Large intestine (tissue), 3 donors: Measurements from ENCODE around the gene POLD3. TPM values are rescaled to one million over a fixed set of nuclear protein-coding genes. Genes with fewer than 3 reads are reported as not detected.

Experiments used
- DNase-seq, 2 donors: peaks; one replicate each; pipeline versions ENCODE4 v3.0.0 to v3.0.0-alpha.2; 2013
- H3K27ac ChIP-seq: one replicate; pipeline ENCODE4 v1.5.1; 2013; ENCODE audit warnings: low read length
- H3K27me3 ChIP-seq: 2 replicates; pipeline ENCODE4 v1.6.1; 2013; ENCODE audit warnings: low read length; ENCODE audit not compliant: control insufficient read depth, insufficient read depth
- H3K36me3 ChIP-seq: 2 replicates; pipeline ENCODE4 v1.6.1; 2013; ENCODE audit warnings: low read length; ENCODE audit not compliant: control insufficient read depth, insufficient read depth
- H3K4me1 ChIP-seq: one replicate; pipeline ENCODE4 v1.6.1; 2013; ENCODE audit warnings: low read length; ENCODE audit not compliant: control insufficient read depth, insufficient read depth
- H3K4me3 ChIP-seq: one replicate; pipeline ENCODE4 v1.5.1; 2013; ENCODE audit warnings: low read length
- H3K9me3 ChIP-seq: one replicate; pipeline ENCODE4 v1.6.1; 2013; ENCODE audit warnings: mild to moderate bottlenecking, low read depth, low read length, moderate library complexity; ENCODE audit not compliant: control insufficient read depth
- WGBS: methylation state at CpG from one replicate; pipeline ENCODE4 v1.1.5; 2013; ENCODE audit warnings: low lambda C conversion rate; ENCODE audit not compliant: insufficient coverage; 5-methylcytosine and 5-hydroxymethylcytosine counted together
- polyA plus RNA-seq: library from polyadenylated mRNA; unstranded; fragments of 120-200 nt; gene quantifications from one replicate; pipeline ENCODE4 v1.2.1, GENCODE V29; 2013

The POLD3 gene
- polyA plus RNA-seq, 1 donor = 16.9 TPM

DNA sequence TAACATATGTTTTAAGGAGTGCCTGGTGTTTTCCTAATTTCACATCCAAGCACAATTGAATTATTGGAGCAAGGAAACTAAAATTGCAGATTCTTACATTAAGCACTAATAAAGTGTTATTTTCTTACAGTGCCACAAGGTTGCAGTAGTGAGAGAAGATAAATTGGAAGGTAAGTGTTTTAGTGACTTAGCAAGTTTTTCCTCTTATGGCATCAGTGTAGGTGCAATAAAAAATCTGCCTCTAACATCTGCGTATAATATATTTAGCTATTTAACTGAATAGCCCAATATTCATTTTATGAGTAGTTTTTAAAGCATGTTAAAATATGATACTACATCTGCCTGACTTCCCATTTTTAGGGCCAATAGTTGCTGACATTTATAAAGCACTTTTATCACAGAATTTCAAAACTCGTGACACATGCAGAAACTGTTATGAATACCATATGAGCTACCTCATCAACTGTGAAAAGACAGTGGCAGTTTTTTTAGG is 19.0 kb downstream of the POLD3 start:
- no peaks in the 10 kb centered on the region for H3K27me3 ChIP-seq
- no peaks in the 10 kb centered on the region for H3K9me3 ChIP-seq
- no peak overlapping the region for H3K27ac ChIP-seq
- peaks cover 2% of the 10 kb centered on the region for H3K4me1 ChIP-seq
- 100% methylated on average over 1 of the region's 2 CpGs for WGBS
- H3K36me3 ChIP-seq = peaks cover 33% of the 10 kb centered on the region
- peak in 1 of 2 donors; percentile 22 for DNase-seq
- no peak overlapping the region for H3K4me3 ChIP-seq

- no CpG with 5 or more reads among the region's 3 CpGs for WGBS
- Histone ChIP-seq H3K4me3 (no peak overlapping the region), H3K27me3 (no peaks in the 10 kb centered on the region), H3K27ac (no peak overlapping the region), H3K36me3 (peaks cover 36% of the 10 kb centered on the region), H3K4me1 (no peaks in the 10 kb centered on the region), H3K9me3 (no peaks in the 10 kb centered on the region)
- no peak for DNase-seq
Observed at GRCh38 chr11:74612877-74613276, 20.5 kb downstream of the POLD3 start.

GRCh38 chr11:74615311-74615710 is 22.9 kb downstream of the POLD3 start:
- no peak for DNase-seq
- WGBS = 100% methylated on average over 1 of the region's 1 CpG
- Histone ChIP-seq H3K27ac (no peak overlapping the region), H3K27me3 (no peaks in the 10 kb centered on the region), H3K4me3 (no peak overlapping the region), H3K4me1 (no peaks in the 10 kb centered on the region), H3K36me3 (peaks cover 51% of the 10 kb centered on the region), H3K9me3 (no peaks in the 10 kb centered on the region)

GRCh38 chr11:74615988-74616387 is 23.6 kb downstream of the POLD3 start:
- no peaks in the 10 kb centered on the region for H3K9me3 ChIP-seq
- DNase-seq = no peak
- peaks cover 56% of the 10 kb centered on the region for H3K36me3 ChIP-seq
- no peak overlapping the region for H3K27ac ChIP-seq
- H3K27me3 ChIP-seq = no peaks in the 10 kb centered on the region
- H3K4me1 ChIP-seq = no peaks in the 10 kb centered on the region
- H3K4me3 ChIP-seq = no peak overlapping the region
- 80% methylated on average over 1 of the region's 3 CpGs for WGBS

DNA sequence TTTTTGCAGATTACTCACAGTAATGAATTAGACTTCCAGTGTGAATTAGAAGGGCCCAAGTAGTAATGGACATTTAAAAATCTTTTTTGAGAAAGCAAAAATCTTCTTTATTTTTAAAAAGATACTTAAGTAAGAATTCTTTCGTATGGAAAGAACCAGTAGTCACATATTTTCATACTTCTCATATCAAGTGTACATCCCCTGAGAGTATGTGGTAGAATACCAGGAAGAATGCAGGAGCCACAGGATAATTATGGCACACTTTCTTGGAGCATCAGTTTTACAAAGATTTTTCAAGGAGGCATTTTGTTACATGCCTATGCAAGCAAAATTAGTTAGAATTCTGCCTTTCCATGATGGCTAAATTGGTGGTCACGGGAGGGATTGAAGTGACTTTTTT is 28.1 kb downstream of the POLD3 start:
- no peaks in the 10 kb centered on the region for H3K9me3 ChIP-seq
- DNase-seq = no peak
- no peak overlapping the region for H3K4me3 ChIP-seq
- no peaks in the 10 kb centered on the region for H3K4me1 ChIP-seq
- H3K27me3 ChIP-seq = no peaks in the 10 kb centered on the region
- no peak overlapping the region for H3K27ac ChIP-seq
- H3K36me3 ChIP-seq = peaks cover 29% of the 10 kb centered on the region
- whole genome bisulfite sequencing = 100% methylated on average over 1 of the region's 2 CpGs

- DNase-seq = no peak
- no peak overlapping the region for H3K27ac ChIP-seq
Observed at GRCh38 chr11:74626130-74626529, 33.7 kb downstream of the POLD3 start.

GRCh38 chr11:74626604-74627003 is 34.2 kb downstream of the POLD3 start:
- H3K9me3 ChIP-seq = no peaks in the 10 kb centered on the region
- H3K4me1 ChIP-seq = no peaks in the 10 kb centered on the region
- no peaks in the 10 kb centered on the region for H3K27me3 ChIP-seq
- no peak overlapping the region for H3K4me3 ChIP-seq
- no peak overlapping the region for H3K27ac ChIP-seq
- WGBS = 100% methylated on average over 2 of the region's 5 CpGs
- peaks cover 13% of the 10 kb centered on the region for H3K36me3 ChIP-seq
- no peak for DNase-seq

More at GRCh38 chr11:74626130-74626529, 33.7 kb downstream of the POLD3 start:
- H3K4me1 ChIP-seq = no peaks in the 10 kb centered on the region
- no peak overlapping the region for H3K4me3 ChIP-seq
- 100% methylated on average over 1 of the region's 4 CpGs for WGBS
- peaks cover 13% of the 10 kb centered on the region for H3K36me3 ChIP-seq
- no peaks in the 10 kb centered on the region for H3K9me3 ChIP-seq
- no peaks in the 10 kb centered on the region for H3K27me3 ChIP-seq

GRCh38 chr11:74627381-74627780 is 35.0 kb downstream of the POLD3 start:
- 100% methylated on average over 2 of the region's 3 CpGs for WGBS
- Histone ChIP-seq H3K36me3 (peaks cover 13% of the 10 kb centered on the region), H3K4me3 (no peak overlapping the region), H3K4me1 (no peaks in the 10 kb centered on the region), H3K9me3 (no peaks in the 10 kb centered on the region), H3K27me3 (no peaks in the 10 kb centered on the region), H3K27ac (no peak overlapping the region)
- DNase-seq = no peak

DNA sequence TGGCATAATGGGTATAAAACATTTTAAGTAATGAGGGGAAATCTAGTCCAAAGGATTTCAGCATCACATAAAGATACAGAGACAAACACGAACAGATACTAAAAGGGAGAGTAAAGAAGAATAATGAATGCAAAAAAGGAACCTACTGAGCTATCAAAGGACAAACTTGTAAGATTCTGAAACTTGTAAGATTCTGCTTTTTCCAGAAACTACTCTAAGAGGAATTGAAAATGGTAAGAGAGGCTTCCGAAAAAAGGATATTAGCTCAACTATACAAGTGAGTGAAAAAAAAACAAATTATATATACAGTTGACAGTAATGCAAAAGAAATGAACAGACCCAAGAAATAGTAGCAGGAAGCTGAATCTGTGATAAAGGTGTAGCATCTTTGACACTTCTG is 37.7 kb downstream of the POLD3 start:
- Histone ChIP-seq H3K4me1 (no peaks in the 10 kb centered on the region), H3K36me3 (peaks cover 17% of the 10 kb centered on the region), H3K4me3 (no peak overlapping the region), H3K9me3 (no peaks in the 10 kb centered on the region), H3K27me3 (no peaks in the 10 kb centered on the region), H3K27ac (no peak overlapping the region)
- 100% methylated on average over 1 of the region's 2 CpGs for WGBS
- no peak for DNase-seq

DNA sequence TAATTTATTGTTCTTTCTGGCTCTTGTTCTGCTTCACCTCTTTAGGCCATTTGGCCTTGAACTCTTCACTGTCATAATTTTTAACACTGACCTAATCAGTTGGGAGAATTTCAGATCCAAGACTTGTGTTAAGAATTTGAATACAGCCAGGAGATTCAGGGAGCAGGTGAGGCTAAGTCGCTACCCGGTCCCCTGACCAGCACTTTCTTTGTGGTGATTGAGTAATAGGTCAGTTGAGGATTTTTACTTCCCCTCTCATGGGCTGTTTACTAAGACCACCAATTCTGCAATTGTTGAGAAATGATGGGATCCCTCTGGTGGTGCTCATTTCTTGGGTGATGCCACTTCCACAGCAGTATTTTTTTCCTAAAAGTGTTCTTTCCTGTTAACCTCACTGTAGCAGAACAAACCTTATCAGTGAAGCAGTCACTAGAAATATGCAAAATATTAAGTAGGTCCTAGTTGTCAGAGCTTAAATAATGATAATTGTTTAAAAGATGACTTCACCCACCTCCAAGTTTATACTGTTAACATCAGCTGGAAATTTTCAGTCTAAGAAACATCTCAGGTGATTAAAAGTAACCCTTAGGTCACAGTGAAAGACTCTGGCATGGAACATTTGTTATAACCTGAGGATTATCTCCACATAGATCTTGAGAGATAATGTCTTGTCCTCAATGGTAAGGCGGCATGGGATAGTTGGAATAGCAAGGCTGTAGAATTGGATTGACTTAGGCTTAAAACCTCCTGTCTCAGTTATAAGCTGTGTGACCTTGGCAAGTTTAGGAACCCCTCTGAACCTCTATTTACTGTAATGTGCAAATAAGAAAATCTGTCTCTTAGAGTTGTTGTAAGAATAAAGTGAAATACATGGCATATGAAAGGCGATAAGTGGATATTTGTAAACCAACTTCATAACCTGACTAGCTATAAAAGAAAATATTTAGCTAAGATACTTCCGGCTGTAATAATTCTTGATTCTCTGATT is 41.3 kb downstream of the POLD3 start:
- no peak for DNase-seq

More for the DNA sequence above, 41.3 kb downstream of the POLD3 start:
- Histone ChIP-seq H3K27ac (no peak overlapping the region), H3K4me3 (no peak overlapping the region), H3K27me3 (no peaks in the 10 kb centered on the region), H3K36me3 (peaks cover 23% of the 10 kb centered on the region), H3K9me3 (no peaks in the 10 kb centered on the region), H3K4me1 (no peaks in the 10 kb centered on the region)
- WGBS = 100% methylated on average over 2 of the region's 5 CpGs
